MCF 10A (cell line): ENCODE measurements around the gene RXFP2. TPM values are rescaled to one million over a fixed set of nuclear protein-coding genes. Genes with fewer than 3 reads are reported as not detected.

Experiments used
- BruUV-seq: library from RNA; stranded (reverse); fragments of 400-500 nt; replicated peaks from 2 replicates; lab custom pipeline; 2021; lab: Mats Ljungman, UMichigan
- CTCF ChIA-PET: fragments of 300-600 bp; sonication (Branson Sonifier 250); formaldehyde crosslinking; extraction: SDS; loops from one replicate; lab custom pipeline; 2021; ENCODE audit warnings: antibody characterized with exemption, inconsistent platforms; lab: Yijun Ruan, JAX
- POLR2A ChIA-PET: fragments of 300-600, 350-650 bp; sonication (Branson Sonifier 250); formaldehyde crosslinking; extraction: SDS; loops from one replicate; lab custom pipeline; 2020; ENCODE audit warnings: antibody characterized with exemption, inconsistent platforms; lab: Yijun Ruan, JAX
- DNase-seq: peaks from one replicate; pipeline ENCODE4 v3.0.0-alpha.2; 2018; ENCODE audit not compliant: unreplicated experiment
- H3K27ac Mint-ChIP-seq: one replicate; pipeline ENCODE4 v1.8.0; 2022; ENCODE audit warnings: mild to moderate bottlenecking, low read depth, mixed read lengths; ENCODE audit not compliant: unreplicated experiment
- H3K27me3 Mint-ChIP-seq: one replicate; pipeline ENCODE4 v1.8.0; 2022; ENCODE audit warnings: mixed read lengths; ENCODE audit not compliant: insufficient read depth, unreplicated experiment
- H3K36me3 Mint-ChIP-seq: one replicate; pipeline ENCODE4 v1.8.0; 2022; ENCODE audit warnings: mild to moderate bottlenecking, moderate library complexity, mixed read lengths; ENCODE audit not compliant: insufficient read depth, unreplicated experiment
- H3K4me1 Mint-ChIP-seq: one replicate; pipeline ENCODE4 v1.8.0; 2022; ENCODE audit warnings: mixed read lengths; ENCODE audit not compliant: insufficient read depth, unreplicated experiment
- H3K4me3 Mint-ChIP-seq: one replicate; pipeline ENCODE4 v1.8.0; 2022; ENCODE audit warnings: mild to moderate bottlenecking, moderate library complexity, mixed read lengths; ENCODE audit not compliant: unreplicated experiment
- H3K9me3 Mint-ChIP-seq: one replicate; pipeline ENCODE4 v1.8.0; 2022; ENCODE audit warnings: mixed read lengths; ENCODE audit not compliant: unreplicated experiment
- intact Hi-C: fragments of 100-400 bp; cut with micrococcal nuclease; formaldehyde crosslinking; loops from 2 replicates; pipeline ENCODE4 v1.14.1; 2022
- total RNA-seq: library from RNA; stranded (reverse); gene quantifications from 2 replicates; pipeline ENCODE4 v1.2.3, GENCODE V29; 2022
- TF ChIP-seq, protein P1 (sequence below): fragments of 200-600 bp; IDR thresholded peaks from one replicate; pipeline ENCODE4 v1.8.0; 2022; ENCODE audit warnings: antibody characterized with exemption, mild to moderate bottlenecking; ENCODE audit not compliant: unreplicated experiment

Gene RXFP2
- total RNA-seq, 1 experiment from 2014 or later: not detected

DNA sequence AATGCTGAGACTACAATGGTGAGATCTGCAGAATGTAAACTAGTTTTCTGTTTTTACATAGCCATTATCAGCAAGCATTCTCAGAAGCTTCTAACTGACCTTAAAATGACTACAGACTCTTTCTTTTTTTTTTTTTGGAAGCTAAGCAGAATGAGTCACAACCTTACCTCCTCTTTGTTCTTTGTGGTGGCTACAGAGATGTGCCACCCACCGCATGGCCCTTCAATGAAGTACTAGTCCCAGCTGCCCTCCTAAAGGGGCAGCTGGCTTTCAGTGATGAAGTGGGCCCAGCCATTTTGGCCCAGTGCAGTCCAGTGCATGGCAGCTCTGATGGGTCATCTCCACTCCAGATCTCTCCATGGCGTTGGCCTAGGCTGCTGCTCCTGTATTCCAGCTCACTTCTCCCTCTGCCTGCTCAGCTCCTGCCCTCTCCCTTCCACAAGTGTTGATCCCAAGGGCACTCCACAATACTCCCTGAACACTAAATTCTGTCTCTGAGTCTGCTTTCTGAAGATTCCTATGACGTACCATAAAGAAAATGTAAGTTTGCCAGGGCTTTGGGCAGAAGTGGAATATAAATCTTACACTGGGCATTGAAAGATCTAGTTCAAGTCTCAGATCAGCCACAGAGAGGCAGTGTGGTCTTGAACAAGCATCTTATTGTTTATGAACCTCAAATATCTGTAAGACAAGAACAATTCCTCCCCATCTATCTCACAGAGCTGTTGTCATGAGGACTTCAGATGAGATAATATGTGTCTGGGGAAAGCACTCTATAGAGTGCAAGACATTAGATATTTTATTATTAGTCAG is 85.6 kb downstream of the RXFP2 start:
- no peaks in the 10 kb centered on the region for H3K36me3 Mint-ChIP-seq
- DNase-seq: peak; percentile 24
- TF ChIP-seq, protein P1, sequence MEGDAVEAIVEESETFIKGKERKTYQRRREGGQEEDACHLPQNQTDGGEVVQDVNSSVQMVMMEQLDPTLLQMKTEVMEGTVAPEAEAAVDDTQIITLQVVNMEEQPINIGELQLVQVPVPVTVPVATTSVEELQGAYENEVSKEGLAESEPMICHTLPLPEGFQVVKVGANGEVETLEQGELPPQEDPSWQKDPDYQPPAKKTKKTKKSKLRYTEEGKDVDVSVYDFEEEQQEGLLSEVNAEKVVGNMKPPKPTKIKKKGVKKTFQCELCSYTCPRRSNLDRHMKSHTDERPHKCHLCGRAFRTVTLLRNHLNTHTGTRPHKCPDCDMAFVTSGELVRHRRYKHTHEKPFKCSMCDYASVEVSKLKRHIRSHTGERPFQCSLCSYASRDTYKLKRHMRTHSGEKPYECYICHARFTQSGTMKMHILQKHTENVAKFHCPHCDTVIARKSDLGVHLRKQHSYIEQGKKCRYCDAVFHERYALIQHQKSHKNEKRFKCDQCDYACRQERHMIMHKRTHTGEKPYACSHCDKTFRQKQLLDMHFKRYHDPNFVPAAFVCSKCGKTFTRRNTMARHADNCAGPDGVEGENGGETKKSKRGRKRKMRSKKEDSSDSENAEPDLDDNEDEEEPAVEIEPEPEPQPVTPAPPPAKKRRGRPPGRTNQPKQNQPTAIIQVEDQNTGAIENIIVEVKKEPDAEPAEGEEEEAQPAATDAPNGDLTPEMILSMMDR: no peak
- H3K4me3 Mint-ChIP-seq: no peak overlapping the region
- CTCF ChIA-PET: interaction anchor here (0.6 to 1.0 kb wide), 2 partner anchors 390 to 756 kb away, joined by 4 read pairs; no protein-coding TSS in a partner anchor
- no peaks in the 10 kb centered on the region for H3K27me3 Mint-ChIP-seq
- no peaks in the 10 kb centered on the region for H3K9me3 Mint-ChIP-seq
- no TSS peak for BruUV-seq
- intact Hi-C loops: no loop called here
- POLR2A ChIA-PET: no interaction called here
- no peaks in the 10 kb centered on the region for H3K4me1 Mint-ChIP-seq
- H3K27ac Mint-ChIP-seq: no peak overlapping the region

DNA sequence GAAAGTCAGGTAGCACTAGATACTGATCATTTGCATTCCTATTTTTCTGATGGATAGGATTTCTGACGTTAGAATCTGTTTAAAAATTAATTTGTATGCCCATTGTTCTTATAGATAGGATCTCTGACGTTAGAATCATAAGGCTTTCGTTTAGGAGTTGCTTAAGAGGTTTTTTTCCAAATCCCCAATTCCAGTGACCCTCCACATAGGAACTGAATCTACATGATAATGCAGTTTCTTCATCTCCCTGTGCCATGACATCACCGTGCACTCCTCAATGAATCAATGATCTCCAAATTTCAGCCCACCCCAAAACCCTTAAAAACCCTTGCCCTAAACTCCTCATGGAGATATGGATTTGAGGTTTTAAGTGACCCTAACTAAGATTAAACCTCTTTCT is 87.2 kb downstream of the RXFP2 start:
- H3K4me1 Mint-ChIP-seq: no peaks in the 10 kb centered on the region
- CTCF ChIA-PET: interaction anchor here (1.2 kb wide), 1 partner anchor 419 kb away, joined by 4 read pairs; no protein-coding TSS in a partner anchor
- H3K9me3 Mint-ChIP-seq: no peaks in the 10 kb centered on the region
- H3K4me3 Mint-ChIP-seq: no peak overlapping the region
- no peak for DNase-seq
- no peak overlapping the region for H3K27ac Mint-ChIP-seq
- TF ChIP-seq, protein P1: no peak
- H3K36me3 Mint-ChIP-seq: no peaks in the 10 kb centered on the region
- POLR2A ChIA-PET: no interaction called here
- no peaks in the 10 kb centered on the region for H3K27me3 Mint-ChIP-seq
- intact Hi-C loops: no loop called here
- no TSS peak for BruUV-seq

DNA sequence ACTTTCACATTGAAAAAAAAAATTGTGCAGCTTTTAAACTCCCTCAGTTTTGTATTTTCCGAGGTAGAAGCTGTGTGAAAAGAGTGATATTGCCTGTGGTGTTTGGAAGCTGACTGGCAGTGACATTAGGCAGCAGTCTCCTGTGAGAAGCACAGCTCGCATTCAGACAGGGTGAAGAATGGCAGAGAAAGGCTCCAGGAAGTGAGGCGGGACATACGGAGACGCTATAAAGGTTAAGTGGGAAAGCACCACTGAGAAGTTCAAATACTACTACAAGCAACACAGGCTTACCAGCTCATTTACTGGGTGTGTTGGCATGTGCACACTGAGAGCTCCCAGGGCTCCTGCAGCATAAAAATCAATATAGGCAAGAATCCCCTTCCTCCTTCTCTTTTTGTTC is 88.4 kb downstream of the RXFP2 start:
- H3K27me3 Mint-ChIP-seq: no peaks in the 10 kb centered on the region
- CTCF ChIA-PET: interaction anchor here (1.1 kb wide), 1 partner anchor 11 kb away, joined by 3 read pairs; no protein-coding TSS in a partner anchor
- BruUV-seq: no TSS peak
- H3K27ac Mint-ChIP-seq: no peak overlapping the region
- TF ChIP-seq, protein P1: no peak
- no peaks in the 10 kb centered on the region for H3K4me1 Mint-ChIP-seq
- no peaks in the 10 kb centered on the region for H3K36me3 Mint-ChIP-seq
- intact Hi-C loops: no loop called here
- POLR2A ChIA-PET: no interaction called here
- H3K4me3 Mint-ChIP-seq: no peak overlapping the region
- H3K9me3 Mint-ChIP-seq: no peaks in the 10 kb centered on the region
- DNase-seq: no peak

DNA sequence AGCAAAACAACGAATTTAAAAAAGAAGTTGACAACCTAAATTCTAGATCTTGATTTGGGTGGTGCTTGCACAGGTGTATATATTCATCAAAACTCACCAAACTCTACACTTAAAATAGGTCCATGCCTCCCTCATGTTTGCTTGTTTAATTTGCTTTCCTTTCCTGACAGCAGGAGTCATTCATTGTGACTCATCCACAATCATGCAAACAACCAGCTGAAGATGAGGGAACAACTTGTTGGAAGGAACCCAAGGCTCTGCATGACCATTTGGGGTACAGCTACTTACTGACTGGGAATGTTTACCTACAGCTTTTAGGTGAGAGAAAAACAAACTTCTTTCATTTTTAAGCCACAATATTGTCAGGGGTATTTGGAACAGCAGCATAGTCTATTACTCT is 96.6 kb downstream of the RXFP2 start:
- Mint-ChIP-seq H3K4me1 (peaks cover 6% of the 10 kb centered on the region), H3K4me3 (no peak overlapping the region), H3K9me3 (no peaks in the 10 kb centered on the region), H3K36me3 (no peaks in the 10 kb centered on the region), H3K27me3 (peaks cover 24% of the 10 kb centered on the region), H3K27ac (peak overlapping the region; percentile 59)
- intact Hi-C loops: no loop called here
- TF ChIP-seq, protein P1: no peak
- peak; percentile 78 for DNase-seq
- CTCF ChIA-PET: interaction anchor here (1.0 kb wide), 1 partner anchor 600 kb away, joined by 3 read pairs; no protein-coding TSS in a partner anchor
- no TSS peak for BruUV-seq
- POLR2A ChIA-PET: interaction anchor here (1.0 kb wide), 1 partner anchor 10 kb away, joined by 6 read pairs; no protein-coding TSS in a partner anchor
